Right atrium auricular region (tissue), 2 donors: ENCODE measurements around the gene GAK. TPM values are rescaled to one million over a fixed set of nuclear protein-coding genes. Genes with fewer than 3 reads are reported as not detected.

ENCODE experiments used
- DNase-seq: peaks from one replicate; pipeline ENCODE4 v3.0.0-alpha.2; 2019; ENCODE audit warnings: low spot score
- H3K27ac ChIP-seq, 2 donors: fragments of 200-600 bp; sonication (generic); 1 replicate in 1 of 2; 2 replicates in 1 of 2; pipeline ENCODE4 v1.5.1; 2016 to 2019
- H3K27me3 ChIP-seq, 2 donors: fragments of 200-600 bp; sonication (generic); one replicate each; pipeline versions ENCODE4 v1.5.1 to v1.6.0; 2017 to 2019
- H3K36me3 ChIP-seq: fragments of 200-600 bp; sonication (generic); one replicate; pipeline ENCODE4 v1.5.1; 2016
- H3K4me1 ChIP-seq, 2 donors: fragments of 200-600 bp; sonication (generic); one replicate each; pipeline versions ENCODE4 v1.5.1 to v1.6.0; 2017 to 2019
- H3K4me3 ChIP-seq, 2 donors: fragments of 200-600 bp; sonication (generic); 1 replicate in 1 of 2; 2 replicates in 1 of 2; pipeline ENCODE4 v1.5.1; 2017 to 2019; ENCODE audit warnings: mild to moderate bottlenecking in 1 of 2, moderate library complexity in 1 of 2
- H3K9me3 ChIP-seq, 2 donors: fragments of 200-600 bp; sonication (generic); one replicate each; pipeline ENCODE4 v1.5.1; 2019
- total RNA-seq, 2 donors: library from RNA; depleted of rRNA; stranded (reverse); fragments of >200 nt; gene quantifications; one replicate each; pipeline ENCODE4 v1.1.0, GENCODE V29; 2016
- TF ChIP-seq, protein P1 (sequence below), 2 donors: fragments of 200-600 bp; sonication (generic); IDR thresholded peaks; one replicate each; pipeline ENCODE4 v1.5.1; 2019; ENCODE audit warnings: antibody characterized with exemption in 2 of 2

GAK gene
- total RNA-seq, 2 donors from 2014 or later, result 27.8 to 52.2 TPM

- no peak for DNase-seq
- Histone ChIP-seq H3K27ac (no peak overlapping the region), H3K4me3 (no peak overlapping the region), H3K4me1 (peaks cover 0 to 14% of the 10 kb centered on the region in 2 donors), H3K36me3 (peaks cover 9% of the 10 kb centered on the region), H3K27me3 (no peaks in the 10 kb centered on the region), H3K9me3 (no peaks in the 10 kb centered on the region)
- TF ChIP-seq, protein P1, sequence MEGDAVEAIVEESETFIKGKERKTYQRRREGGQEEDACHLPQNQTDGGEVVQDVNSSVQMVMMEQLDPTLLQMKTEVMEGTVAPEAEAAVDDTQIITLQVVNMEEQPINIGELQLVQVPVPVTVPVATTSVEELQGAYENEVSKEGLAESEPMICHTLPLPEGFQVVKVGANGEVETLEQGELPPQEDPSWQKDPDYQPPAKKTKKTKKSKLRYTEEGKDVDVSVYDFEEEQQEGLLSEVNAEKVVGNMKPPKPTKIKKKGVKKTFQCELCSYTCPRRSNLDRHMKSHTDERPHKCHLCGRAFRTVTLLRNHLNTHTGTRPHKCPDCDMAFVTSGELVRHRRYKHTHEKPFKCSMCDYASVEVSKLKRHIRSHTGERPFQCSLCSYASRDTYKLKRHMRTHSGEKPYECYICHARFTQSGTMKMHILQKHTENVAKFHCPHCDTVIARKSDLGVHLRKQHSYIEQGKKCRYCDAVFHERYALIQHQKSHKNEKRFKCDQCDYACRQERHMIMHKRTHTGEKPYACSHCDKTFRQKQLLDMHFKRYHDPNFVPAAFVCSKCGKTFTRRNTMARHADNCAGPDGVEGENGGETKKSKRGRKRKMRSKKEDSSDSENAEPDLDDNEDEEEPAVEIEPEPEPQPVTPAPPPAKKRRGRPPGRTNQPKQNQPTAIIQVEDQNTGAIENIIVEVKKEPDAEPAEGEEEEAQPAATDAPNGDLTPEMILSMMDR (IDR thresholded peaks at IDR 0.05), result no peak
Measured at GRCh38 chr4:965048-965765, 33.1 kb upstream of the GAK start.

- TF ChIP-seq, protein P1 (IDR thresholded peaks at IDR 0.05), result no peak
- H3K27me3 ChIP-seq, result no peaks in the 10 kb centered on the region
- no peak for DNase-seq
- H3K9me3 ChIP-seq, result no peaks in the 10 kb centered on the region
- H3K4me1 ChIP-seq, result peaks cover 0 to 14% of the 10 kb centered on the region in 2 donors
- H3K27ac ChIP-seq, result no peak overlapping the region
- H3K36me3 ChIP-seq, result peaks cover 9% of the 10 kb centered on the region
- H3K4me3 ChIP-seq, result no peak overlapping the region
Measured at GRCh38 chr4:964346-965025, 32.4 kb upstream of the GAK start.

DNA sequence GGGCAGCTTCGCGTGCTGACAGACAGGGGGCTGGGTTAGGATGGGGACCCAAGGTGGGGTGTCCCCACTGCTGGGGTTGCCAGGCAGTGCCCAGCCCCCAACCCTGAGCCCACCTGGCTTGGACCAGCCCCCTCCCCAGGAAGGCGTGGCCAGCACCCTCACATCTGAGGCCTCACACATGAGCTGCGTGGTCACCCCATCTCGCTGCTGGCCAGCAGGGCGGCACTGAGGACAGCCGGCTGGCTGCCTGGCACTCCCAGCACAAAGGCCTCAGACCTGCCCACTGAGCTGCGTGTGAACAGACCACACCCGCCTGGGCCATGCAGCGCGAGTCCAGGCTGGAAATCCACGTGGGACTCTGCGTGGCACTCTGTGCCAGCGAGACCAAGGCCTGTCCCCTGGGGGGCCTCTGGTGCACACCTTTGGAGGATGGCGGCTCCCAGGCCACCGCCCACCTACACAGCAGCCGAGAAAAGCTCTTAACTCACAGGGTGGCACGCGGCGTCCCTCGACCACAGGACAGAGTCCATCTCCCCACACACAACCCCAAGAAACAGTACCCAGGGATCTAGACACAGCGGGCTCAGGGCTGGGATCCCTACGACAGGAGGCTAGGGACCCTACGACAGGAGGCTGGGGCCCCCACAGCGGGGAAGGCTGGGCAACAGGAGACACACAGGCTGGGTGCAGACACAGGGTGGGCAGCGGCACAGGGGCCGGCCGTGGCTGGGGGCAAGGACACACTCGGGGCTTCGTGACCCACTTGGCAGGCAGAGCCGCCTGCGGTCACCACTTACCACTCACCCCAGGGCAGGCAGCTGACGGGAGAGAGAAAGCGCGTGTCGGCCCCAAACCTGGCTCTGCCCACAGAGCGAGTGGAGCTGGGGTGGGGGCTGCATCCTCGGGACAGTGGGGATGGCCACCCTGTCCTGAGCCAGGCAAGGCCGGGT lies 31.4 kb upstream of the GAK start:
- Histone ChIP-seq H3K27ac (no peak overlapping the region), H3K4me3 (no peak overlapping the region), H3K4me1 (peaks cover 0 to 13% of the 10 kb centered on the region in 2 donors), H3K36me3 (peaks cover 9% of the 10 kb centered on the region), H3K27me3 (no peaks in the 10 kb centered on the region), H3K9me3 (no peaks in the 10 kb centered on the region)
- TF ChIP-seq, protein P1 (IDR thresholded peaks at IDR 0.05), result no peak
- no peak for DNase-seq

- H3K36me3 ChIP-seq, result peaks cover 9% of the 10 kb centered on the region
- DNase-seq, result no peak
- H3K9me3 ChIP-seq, result no peaks in the 10 kb centered on the region
- H3K27ac ChIP-seq, result no peak overlapping the region
- no peaks in the 10 kb centered on the region for H3K27me3 ChIP-seq
- no peak overlapping the region for H3K4me3 ChIP-seq
- H3K4me1 ChIP-seq, result peaks cover 0 to 3% of the 10 kb centered on the region in 2 donors
- TF ChIP-seq, protein P1 (IDR thresholded peaks at IDR 0.05), result no peak
Measured at GRCh38 chr4:962231-963208, 30.4 kb upstream of the GAK start.
